HepG2 (cell line): ENCODE measurements around the gene WFDC1. TPM values are rescaled to one million over a fixed set of nuclear protein-coding genes. Genes with fewer than 3 reads are reported as not detected.

ENCODE experiments used
- ATAC-seq: fragments of 200-7000 bp; cut with Tn5 transposase; 3 replicates; pipeline ENCODE4 v1.9.1; 2020; ENCODE audit warnings: mild to moderate bottlenecking, moderate library complexity
- BruUV-seq: library from RNA; stranded (reverse); fragments of 400-500 nt; replicated peaks from 2 replicates; lab custom pipeline; 2021; lab: Mats Ljungman, UMichigan
- CTCF ChIA-PET: fragments of 300-600 bp; formaldehyde crosslinking; extraction: SDS; loops from one replicate; lab custom pipeline; 2021; ENCODE audit warnings: low total read pairs, inconsistent platforms, low intra/inter-chr PET ratio; lab: Yijun Ruan, JAX
- POLR2A ChIA-PET: fragments of 350-600 bp; sonication (Branson Sonifier 250); formaldehyde crosslinking; loops from one replicate; lab custom pipeline; 2020; ENCODE audit warnings: antibody characterized with exemption, inconsistent platforms; lab: Yijun Ruan, JAX
- DNase-seq: peaks from one replicate; pipeline ENCODE4 v3.0.0-alpha.2; 2015; ENCODE audit warnings: low spot score
- FAIRE-seq: peaks from 3 replicates; lab custom pipeline; 2011; peaks lifted over from hg19 to GRCh38; lab: Jason Lieb, UNC
- H2AFZ ChIP-seq: one replicate; pipeline ENCODE4 v1.6.1; 2011; ENCODE audit warnings: low read length, inconsistent platforms
- H3K27ac ChIP-seq: fragments of 300-600 bp; 3 replicates; pipeline ENCODE4 v1.8.0; 2011; ENCODE audit warnings: mixed run types, mild to moderate bottlenecking, mixed read lengths, low read length, inconsistent platforms; ENCODE audit not compliant: insufficient read depth; ENCODE audit errors: extremely low read length
- H3K27me3 ChIP-seq, 2 experiments: fragments of 200-600 bp in 1 of 2; 2 replicates in 1 of 2; 3 replicates in 1 of 2; pipeline versions ENCODE4 v1.6.0 to v1.8.0; 2011; ENCODE audit warnings: low read length in 2 of 2, mild to moderate bottlenecking in 2 of 2, moderate library complexity in 2 of 2, inconsistent platforms in 1 of 2; ENCODE audit not compliant: insufficient read depth in 2 of 2, control insufficient read depth in 1 of 2
- H3K36me3 ChIP-seq, 2 experiments: fragments of 200-600 bp in 1 of 2; replicated peaks in 1 of 2; 2 replicates in 1 of 2; 3 replicates in 1 of 2; pipeline versions ENCODE4 v1.5.1 to v1.8.0; 2011; ENCODE audit warnings: low read length in 2 of 2, inconsistent platforms in 1 of 2; ENCODE audit not compliant: insufficient read depth in 2 of 2, control insufficient read depth in 1 of 2
- H3K4me1 ChIP-seq: 2 replicates; pipeline ENCODE4 v1.5.1; 2012; ENCODE audit warnings: low read length, inconsistent platforms; ENCODE audit not compliant: insufficient read depth
- H3K4me2 ChIP-seq: 2 replicates; pipeline ENCODE4 v1.6.0; 2011; ENCODE audit warnings: low read depth, low read length, inconsistent platforms
- H3K4me3 ChIP-seq, 3 experiments: fragments of 200-600 bp in 1 of 3; sonication (generic), shearing (Covaris generic) in 1 of 3; replicated peaks in 1 of 3; 2 replicates each; pipeline ENCODE4 v1.5.1; 2011 to 2016; ENCODE audit warnings: low read length in 3 of 3, inconsistent platforms in 2 of 3, low read depth in 2 of 3, mild to moderate bottlenecking in 2 of 3, control low read depth in 1 of 3, mixed read lengths in 1 of 3; ENCODE audit not compliant: insufficient read depth in 1 of 3
- H3K79me2 ChIP-seq: one replicate; pipeline ENCODE4 v1.6.1; 2011; ENCODE audit warnings: low read length, inconsistent platforms; ENCODE audit not compliant: insufficient read depth
- H3K9ac ChIP-seq: 2 replicates; pipeline ENCODE4 v1.6.0; 2011; ENCODE audit warnings: mild to moderate bottlenecking, low read depth, low read length, inconsistent platforms; ENCODE audit not compliant: insufficient read depth
- H3K9me3 ChIP-seq: 2 replicates; pipeline ENCODE4 v1.5.1; 2012; ENCODE audit warnings: mild to moderate bottlenecking, low read length
- H4K20me1 ChIP-seq: 2 replicates; pipeline ENCODE4 v1.6.0; 2011; ENCODE audit warnings: inconsistent platforms, mild to moderate bottlenecking, low read length, moderate library complexity; ENCODE audit not compliant: insufficient read depth
- RFX5 ChIP-seq: IDR thresholded peaks from 2 replicates; pipeline ENCODE4 v1.6.1; 2011; ENCODE audit warnings: low read depth, low read length, improper control_type of control experiment
- WGBS: methylation state at CpG from one replicate; pipeline ENCODE4 v1.1.6; 2017; ENCODE audit warnings: low lambda C conversion rate; 5-methylcytosine and 5-hydroxymethylcytosine counted together
- in situ Hi-C: cut with HindIII; loops from 2 replicates; pipeline ENCODE4 v1.10.0; 2017; ENCODE audit warnings: low pct_unique_long_range_greater_than_20kb; ENCODE audit not compliant: extremely low pct_ligation_motif_present
- intact Hi-C: fragments of 100-400 bp; cut with micrococcal nuclease; formaldehyde crosslinking; loops from one replicate; pipeline ENCODE4 v1.10.0; 2022; ENCODE audit not compliant: unreplicated experiment
- polyA plus RNA-seq, 8 experiments: library from polyadenylated mRNA; depleted of rRNA in 3 of 8; stranded (reverse) in 7 of 8; unstranded in 1 of 8; fragments of >200 nt; fragmentation: Illumina TruSeq in 4 of 8; extraction: Trizol in 4 of 8; gene quantifications; 2 replicates each; pipeline versions ENCODE4 v1.2.1 to v1.2.3, GENCODE V29; 2011 to 2016; ENCODE audit warnings: low read depth in 4 of 8, missing spikeins in 1 of 8, mixed read lengths in 1 of 8; ENCODE audit not compliant: insufficient read depth in 1 of 8
- total RNA-seq, 5 experiments: library from RNA; depleted of rRNA; stranded (reverse); fragments of >200 nt; fragmentation: Illumina TruSeq; extraction: Trizol; gene quantifications; 2 replicates each; pipeline ENCODE4 v1.2.3, GENCODE V29; 2016; ENCODE audit warnings: low read depth in 1 of 5
- TF ChIP-seq, protein P1 (sequence below): sonication (generic); formaldehyde crosslinking; IDR thresholded peaks from 2 replicates; pipeline ENCODE4 v1.4.0; 2020; ENCODE audit warnings: missing genetic modification reagents
- TF ChIP-seq, protein P2 (sequence below): sonication (generic); formaldehyde crosslinking; IDR thresholded peaks from 2 replicates; pipeline ENCODE4 v1.5.0; 2020; ENCODE audit warnings: mild to moderate bottlenecking, missing genetic modification reagents, borderline replicate concordance
- TF ChIP-seq, protein P3 (sequence below): sonication (generic); formaldehyde crosslinking; IDR thresholded peaks from 2 replicates; pipeline ENCODE4 v1.4.0; 2020; ENCODE audit warnings: missing genetic modification reagents

The WFDC1 gene
- total and polyA plus RNA-seq, 2 of the 13 experiments (the other 11 are each of a cell fraction or from before 2014, with no cell fraction given), result not detected

DNA sequence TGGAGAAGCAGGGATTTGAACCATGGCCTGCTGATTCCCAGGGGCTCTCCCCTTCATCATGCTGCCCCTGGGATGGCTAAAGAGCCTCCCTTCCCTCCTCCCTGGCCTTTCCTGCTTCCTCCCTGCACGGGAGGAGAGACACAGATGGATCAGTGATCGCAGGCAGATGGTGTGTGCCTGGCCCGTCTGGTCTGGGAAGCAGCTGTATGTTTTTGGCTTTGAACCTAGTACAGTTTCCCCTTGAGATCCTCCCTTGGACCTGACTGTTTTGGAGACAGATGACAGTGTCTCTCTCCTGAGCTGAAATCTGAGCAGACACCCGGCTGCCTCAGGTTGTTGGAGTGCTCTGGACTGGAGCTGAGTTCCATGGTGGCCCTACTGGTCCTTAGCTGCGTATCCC lies 44.6 kb downstream of the WFDC1 start:
- POLR2A ChIA-PET, result no interaction called here

More for the DNA sequence above, 44.6 kb downstream of the WFDC1 start:
- BruUV-seq, result no TSS peak
- no peak for ATAC-seq
- Histone ChIP-seq H3K79me2 (no peaks in the 10 kb centered on the region), H4K20me1 (no peaks in the 10 kb centered on the region), H3K36me3 (no peaks in the 10 kb centered on the region), H3K4me2 (no peak overlapping the region), H3K4me1 (no peaks in the 10 kb centered on the region), H2AFZ (no peak overlapping the region), H3K9ac (no peak overlapping the region), H3K4me3 (no peak overlapping the region), H3K27ac (no peak overlapping the region), H3K9me3 (no peaks in the 10 kb centered on the region), H3K27me3 (peaks cover 3 to 31% of the 10 kb centered on the region in 2 experiments)
- FAIRE-seq, result no peak
- CTCF ChIA-PET, result no interaction called here
- TF ChIP-seq, protein P1, sequence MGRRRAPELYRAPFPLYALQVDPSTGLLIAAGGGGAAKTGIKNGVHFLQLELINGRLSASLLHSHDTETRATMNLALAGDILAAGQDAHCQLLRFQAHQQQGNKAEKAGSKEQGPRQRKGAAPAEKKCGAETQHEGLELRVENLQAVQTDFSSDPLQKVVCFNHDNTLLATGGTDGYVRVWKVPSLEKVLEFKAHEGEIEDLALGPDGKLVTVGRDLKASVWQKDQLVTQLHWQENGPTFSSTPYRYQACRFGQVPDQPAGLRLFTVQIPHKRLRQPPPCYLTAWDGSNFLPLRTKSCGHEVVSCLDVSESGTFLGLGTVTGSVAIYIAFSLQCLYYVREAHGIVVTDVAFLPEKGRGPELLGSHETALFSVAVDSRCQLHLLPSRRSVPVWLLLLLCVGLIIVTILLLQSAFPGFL, result no peak
- TF ChIP-seq, protein P2, sequence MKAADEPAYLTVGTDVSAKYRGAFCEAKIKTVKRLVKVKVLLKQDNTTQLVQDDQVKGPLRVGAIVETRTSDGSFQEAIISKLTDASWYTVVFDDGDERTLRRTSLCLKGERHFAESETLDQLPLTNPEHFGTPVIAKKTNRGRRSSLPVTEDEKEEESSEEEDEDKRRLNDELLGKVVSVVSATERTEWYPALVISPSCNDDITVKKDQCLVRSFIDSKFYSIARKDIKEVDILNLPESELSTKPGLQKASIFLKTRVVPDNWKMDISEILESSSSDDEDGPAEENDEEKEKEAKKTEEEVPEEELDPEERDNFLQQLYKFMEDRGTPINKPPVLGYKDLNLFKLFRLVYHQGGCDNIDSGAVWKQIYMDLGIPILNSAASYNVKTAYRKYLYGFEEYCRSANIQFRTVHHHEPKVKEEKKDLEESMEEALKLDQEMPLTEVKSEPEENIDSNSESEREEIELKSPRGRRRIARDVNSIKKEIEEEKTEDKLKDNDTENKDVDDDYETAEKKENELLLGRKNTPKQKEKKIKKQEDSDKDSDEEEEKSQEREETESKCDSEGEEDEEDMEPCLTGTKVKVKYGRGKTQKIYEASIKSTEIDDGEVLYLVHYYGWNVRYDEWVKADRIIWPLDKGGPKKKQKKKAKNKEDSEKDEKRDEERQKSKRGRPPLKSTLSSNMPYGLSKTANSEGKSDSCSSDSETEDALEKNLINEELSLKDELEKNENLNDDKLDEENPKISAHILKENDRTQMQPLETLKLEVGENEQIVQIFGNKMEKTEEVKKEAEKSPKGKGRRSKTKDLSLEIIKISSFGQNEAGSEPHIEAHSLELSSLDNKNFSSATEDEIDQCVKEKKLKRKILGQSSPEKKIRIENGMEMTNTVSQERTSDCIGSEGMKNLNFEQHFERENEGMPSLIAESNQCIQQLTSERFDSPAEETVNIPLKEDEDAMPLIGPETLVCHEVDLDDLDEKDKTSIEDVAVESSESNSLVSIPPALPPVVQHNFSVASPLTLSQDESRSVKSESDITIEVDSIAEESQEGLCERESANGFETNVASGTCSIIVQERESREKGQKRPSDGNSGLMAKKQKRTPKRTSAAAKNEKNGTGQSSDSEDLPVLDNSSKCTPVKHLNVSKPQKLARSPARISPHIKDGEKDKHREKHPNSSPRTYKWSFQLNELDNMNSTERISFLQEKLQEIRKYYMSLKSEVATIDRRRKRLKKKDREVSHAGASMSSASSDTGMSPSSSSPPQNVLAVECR (CRISPR knock-in tag), result no peak
- TF ChIP-seq RFX5, result no peak
- TF ChIP-seq, protein P3, sequence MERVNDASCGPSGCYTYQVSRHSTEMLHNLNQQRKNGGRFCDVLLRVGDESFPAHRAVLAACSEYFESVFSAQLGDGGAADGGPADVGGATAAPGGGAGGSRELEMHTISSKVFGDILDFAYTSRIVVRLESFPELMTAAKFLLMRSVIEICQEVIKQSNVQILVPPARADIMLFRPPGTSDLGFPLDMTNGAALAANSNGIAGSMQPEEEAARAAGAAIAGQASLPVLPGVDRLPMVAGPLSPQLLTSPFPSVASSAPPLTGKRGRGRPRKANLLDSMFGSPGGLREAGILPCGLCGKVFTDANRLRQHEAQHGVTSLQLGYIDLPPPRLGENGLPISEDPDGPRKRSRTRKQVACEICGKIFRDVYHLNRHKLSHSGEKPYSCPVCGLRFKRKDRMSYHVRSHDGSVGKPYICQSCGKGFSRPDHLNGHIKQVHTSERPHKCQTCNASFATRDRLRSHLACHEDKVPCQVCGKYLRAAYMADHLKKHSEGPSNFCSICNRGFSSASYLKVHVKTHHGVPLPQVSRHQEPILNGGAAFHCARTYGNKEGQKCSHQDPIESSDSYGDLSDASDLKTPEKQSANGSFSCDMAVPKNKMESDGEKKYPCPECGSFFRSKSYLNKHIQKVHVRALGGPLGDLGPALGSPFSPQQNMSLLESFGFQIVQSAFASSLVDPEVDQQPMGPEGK (CRISPR knock-in tag), result no peak
- in situ Hi-C loops (no loop called here), intact Hi-C loops (no loop called here)
- WGBS, result 20% methylated on average over 4 of the region's 5 CpGs
- no peak for DNase-seq
